PFSK-1 (cell line): ENCODE data around the gene HNRNPF.

ENCODE experiments used
- FOXP2 ChIP-seq: optimal IDR thresholded peaks from 2 replicates; pipeline ENCODE3; 2011; ENCODE audit warnings: borderline replicate concordance, control low read depth, inconsistent platforms; ENCODE audit not compliant: insufficient read depth; ENCODE audit errors: extremely low read length, extremely low read depth
- POLR2AphosphoS5 ChIP-seq: IDR thresholded peaks from 2 replicates; pipeline ENCODE4 v1.6.1; 2012; ENCODE audit warnings: low read depth, mild to moderate bottlenecking, control low read depth, low read length, moderate library complexity
- SIN3A ChIP-seq: IDR thresholded peaks from 2 replicates; pipeline ENCODE4 v1.6.1; 2012; ENCODE audit warnings: mild to moderate bottlenecking, low read length, moderate library complexity, borderline replicate concordance; ENCODE audit not compliant: insufficient read depth
- TAF1 ChIP-seq: IDR thresholded peaks from 2 replicates; pipeline ENCODE4 v1.6.1; 2012; ENCODE audit warnings: low read length, control low read depth, borderline replicate concordance; ENCODE audit not compliant: insufficient read depth

DNA sequence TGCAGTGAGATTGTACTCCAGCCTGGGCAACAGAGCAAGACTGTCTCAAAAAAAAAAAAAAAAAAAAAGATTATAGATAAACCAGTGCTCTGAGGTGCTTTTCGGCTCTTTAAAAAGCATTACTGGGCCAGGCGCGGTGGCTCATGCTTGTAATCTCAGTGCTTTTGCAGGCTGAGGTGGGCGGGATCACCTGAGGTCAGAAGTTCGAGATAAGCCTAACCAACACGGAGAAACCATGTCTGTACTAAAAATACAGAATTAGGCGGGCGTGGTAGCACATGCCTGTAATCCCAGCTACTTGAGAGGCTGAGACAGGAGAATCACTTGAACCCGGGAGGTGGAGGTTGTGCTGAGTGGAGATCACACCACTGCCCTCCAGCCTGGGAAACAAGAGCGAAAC, 6.6 kb upstream of the HNRNPF start:
- TF ChIP-seq TAF1 (no peak), POLR2AphosphoS5 (no peak), FOXP2 (no peak), SIN3A (no peak)
